Stimulated activated naive CD8-positive, alpha-beta T cell treated with anti-CD3 and anti-CD28 coated beads, Interleukin-15, Interleukin-2, amounts not matched to agents 100 ng/mL and 50 ng/mL, for 24 hours (primary cell): ENCODE measurements around the gene CLIC5.

ENCODE experiments used
- H3K27ac Mint-ChIP-seq: one replicate; pipeline ENCODE4 v1.8.0; 2021; ENCODE audit warnings: mild to moderate bottlenecking, mixed read lengths
- H3K27me3 Mint-ChIP-seq: one replicate; pipeline ENCODE4 v1.8.0; 2021; ENCODE audit warnings: mixed read lengths
- H3K36me3 Mint-ChIP-seq: one replicate; pipeline ENCODE4 v1.8.0; 2021; ENCODE audit warnings: low read depth, mixed read lengths
- H3K4me1 Mint-ChIP-seq: one replicate; pipeline ENCODE4 v1.8.0; 2021; ENCODE audit warnings: low read depth, mixed read lengths
- H3K4me3 Mint-ChIP-seq: one replicate; pipeline ENCODE4 v1.8.0; 2021; ENCODE audit warnings: mild to moderate bottlenecking, mixed read lengths
- H3K9me3 Mint-ChIP-seq: one replicate; pipeline ENCODE4 v1.8.0; 2021; ENCODE audit warnings: mixed read lengths

The CLIC5 gene

GRCh38 chr6:46022106-46022948 lies 6.7 kb upstream of the CLIC5 start:
- peaks cover 31% of the 10 kb centered on the region for H3K27me3 Mint-ChIP-seq
- no peaks in the 10 kb centered on the region for H3K36me3 Mint-ChIP-seq
- H3K27ac Mint-ChIP-seq, result peak overlapping the region; percentile 54
- H3K4me1 Mint-ChIP-seq, result peaks cover 16% of the 10 kb centered on the region
- H3K9me3 Mint-ChIP-seq, result peaks cover 8% of the 10 kb centered on the region
- H3K4me3 Mint-ChIP-seq, result no peak overlapping the region

GRCh38 chr6:46017726-46018125 lies 2.1 kb upstream of the CLIC5 start:
- Mint-ChIP-seq H3K27ac (no peak overlapping the region), H3K4me1 (peaks cover 45% of the 10 kb centered on the region), H3K27me3 (peaks cover 39% of the 10 kb centered on the region), H3K9me3 (no peaks in the 10 kb centered on the region), H3K36me3 (no peaks in the 10 kb centered on the region), H3K4me3 (no peak overlapping the region)

- Mint-ChIP-seq H3K36me3 (no peaks in the 10 kb centered on the region), H3K4me3 (peak overlapping the region; percentile 50), H3K27ac (no peak overlapping the region), H3K27me3 (peaks cover 35% of the 10 kb centered on the region), H3K9me3 (no peaks in the 10 kb centered on the region), H3K4me1 (peaks cover 47% of the 10 kb centered on the region)
Observed at GRCh38 chr6:46016063-46016608, 476 bp upstream of the CLIC5 start.

- peaks cover 29% of the 10 kb centered on the region for H3K27me3 Mint-ChIP-seq
- peak overlapping the region; percentile 42 for H3K27ac Mint-ChIP-seq
- H3K36me3 Mint-ChIP-seq, result no peaks in the 10 kb centered on the region
- peaks cover 61% of the 10 kb centered on the region for H3K4me1 Mint-ChIP-seq
- H3K9me3 Mint-ChIP-seq, result no peaks in the 10 kb centered on the region
- H3K4me3 Mint-ChIP-seq, result peak overlapping the region; percentile 82
Observed at GRCh38 chr6:46014511-46015118, 1.0 kb downstream of the CLIC5 start.

- peak overlapping the region; percentile 42 for H3K27ac Mint-ChIP-seq
- H3K4me1 Mint-ChIP-seq, result peaks cover 65% of the 10 kb centered on the region
- no peaks in the 10 kb centered on the region for H3K9me3 Mint-ChIP-seq
- peak overlapping the region; percentile 82 for H3K4me3 Mint-ChIP-seq
- no peaks in the 10 kb centered on the region for H3K36me3 Mint-ChIP-seq
- H3K27me3 Mint-ChIP-seq, result peaks cover 29% of the 10 kb centered on the region
Observed at GRCh38 chr6:46014046-46014445, 1.6 kb downstream of the CLIC5 start.

GRCh38 chr6:46013639-46014038 lies 2.0 kb downstream of the CLIC5 start:
- H3K9me3 Mint-ChIP-seq, result no peaks in the 10 kb centered on the region
- no peak overlapping the region for H3K27ac Mint-ChIP-seq
- peaks cover 26% of the 10 kb centered on the region for H3K27me3 Mint-ChIP-seq
- H3K36me3 Mint-ChIP-seq, result no peaks in the 10 kb centered on the region
- peaks cover 65% of the 10 kb centered on the region for H3K4me1 Mint-ChIP-seq
- H3K4me3 Mint-ChIP-seq, result peak overlapping the region; percentile 82

- no peaks in the 10 kb centered on the region for H3K9me3 Mint-ChIP-seq
- peaks cover 19% of the 10 kb centered on the region for H3K27me3 Mint-ChIP-seq
- H3K36me3 Mint-ChIP-seq, result no peaks in the 10 kb centered on the region
- H3K4me3 Mint-ChIP-seq, result no peak overlapping the region
- no peak overlapping the region for H3K27ac Mint-ChIP-seq
- peaks cover 65% of the 10 kb centered on the region for H3K4me1 Mint-ChIP-seq
Observed at GRCh38 chr6:46012834-46013233, 2.8 kb downstream of the CLIC5 start.

- H3K4me1 Mint-ChIP-seq, result peaks cover 60% of the 10 kb centered on the region
- peak overlapping the region; percentile 84 for H3K27ac Mint-ChIP-seq
- H3K36me3 Mint-ChIP-seq, result no peaks in the 10 kb centered on the region
- H3K27me3 Mint-ChIP-seq, result peaks cover 7% of the 10 kb centered on the region
- no peaks in the 10 kb centered on the region for H3K9me3 Mint-ChIP-seq
- H3K4me3 Mint-ChIP-seq, result peak overlapping the region; percentile 44
Observed at GRCh38 chr6:46011188-46012085, 4.2 kb downstream of the CLIC5 start.

- H3K4me3 Mint-ChIP-seq, result peak overlapping the region; percentile 44
- peaks cover 4% of the 10 kb centered on the region for H3K27me3 Mint-ChIP-seq
- no peaks in the 10 kb centered on the region for H3K9me3 Mint-ChIP-seq
- peak overlapping the region; percentile 84 for H3K27ac Mint-ChIP-seq
- no peaks in the 10 kb centered on the region for H3K36me3 Mint-ChIP-seq
- H3K4me1 Mint-ChIP-seq, result peaks cover 57% of the 10 kb centered on the region
Observed at GRCh38 chr6:46010771-46011170, 4.9 kb downstream of the CLIC5 start.

- peaks cover 57% of the 10 kb centered on the region for H3K4me1 Mint-ChIP-seq
- H3K9me3 Mint-ChIP-seq, result no peaks in the 10 kb centered on the region
- no peaks in the 10 kb centered on the region for H3K36me3 Mint-ChIP-seq
- peak overlapping the region; percentile 84 for H3K27ac Mint-ChIP-seq
- H3K27me3 Mint-ChIP-seq, result peaks cover 4% of the 10 kb centered on the region
- H3K4me3 Mint-ChIP-seq, result no peak overlapping the region
Observed at GRCh38 chr6:46010270-46010669, 5.4 kb downstream of the CLIC5 start.

- Mint-ChIP-seq H3K9me3 (no peaks in the 10 kb centered on the region), H3K4me1 (no peaks in the 10 kb centered on the region), H3K4me3 (no peak overlapping the region), H3K27ac (no peak overlapping the region), H3K36me3 (peaks cover 4% of the 10 kb centered on the region), H3K27me3 (peaks cover 5% of the 10 kb centered on the region)
Observed at GRCh38 chr6:46002264-46002663, 13.4 kb downstream of the CLIC5 start.

GRCh38 chr6:46000905-46001304 lies 14.8 kb downstream of the CLIC5 start:
- Mint-ChIP-seq H3K4me3 (no peak overlapping the region), H3K27me3 (peaks cover 5% of the 10 kb centered on the region), H3K9me3 (no peaks in the 10 kb centered on the region), H3K36me3 (peaks cover 4% of the 10 kb centered on the region), H3K27ac (no peak overlapping the region), H3K4me1 (no peaks in the 10 kb centered on the region)

GRCh38 chr6:45998524-45998923 lies 17.1 kb downstream of the CLIC5 start:
- Mint-ChIP-seq H3K36me3 (peaks cover 4% of the 10 kb centered on the region), H3K27me3 (peaks cover 5% of the 10 kb centered on the region), H3K4me3 (no peak overlapping the region), H3K9me3 (no peaks in the 10 kb centered on the region), H3K4me1 (no peaks in the 10 kb centered on the region), H3K27ac (no peak overlapping the region)

- no peak overlapping the region for H3K4me3 Mint-ChIP-seq
- no peaks in the 10 kb centered on the region for H3K4me1 Mint-ChIP-seq
- peaks cover 4% of the 10 kb centered on the region for H3K36me3 Mint-ChIP-seq
- H3K27me3 Mint-ChIP-seq, result peaks cover 5% of the 10 kb centered on the region
- H3K27ac Mint-ChIP-seq, result no peak overlapping the region
- no peaks in the 10 kb centered on the region for H3K9me3 Mint-ChIP-seq
Observed at GRCh38 chr6:45997875-45998506, 17.7 kb downstream of the CLIC5 start.
